HG03575 (cell line): ENCODE measurements around the gene FCHSD2.
"Not testable (repeated sequence)": the region's sequence is repeated elsewhere in the genome, so short reads cannot be mapped to it uniquely, and the experiment has no call there.

Source experiments
- ATAC-seq: cut with Tn5 transposase; IDR thresholded peaks from one replicate; pipeline ENCODE4 v1.9.1; 2021; ENCODE audit not compliant: unreplicated experiment, insufficient number of reproducible peaks, low FRiP score; ENCODE audit errors: extremely low read depth

FCHSD2 gene

DNA sequence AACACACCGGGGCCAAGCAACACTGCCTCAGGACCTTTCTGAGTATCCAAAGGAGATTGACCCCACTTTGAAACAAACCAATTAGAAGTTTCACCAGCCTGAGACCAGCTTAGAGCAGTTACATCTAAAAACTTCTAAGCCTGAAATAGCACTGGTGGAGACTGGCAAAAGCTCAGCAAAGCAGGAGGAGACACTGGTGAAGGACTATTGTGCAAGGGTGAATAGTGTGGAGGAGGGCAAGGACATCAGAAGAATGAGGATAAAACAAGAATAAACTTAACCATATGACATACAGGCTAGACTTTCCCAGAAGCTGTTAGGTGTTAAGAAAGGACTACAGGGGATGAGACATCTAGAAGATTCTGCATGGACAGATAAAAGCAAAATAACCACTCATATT lies 152.4 kb downstream of the FCHSD2 start:
- no peak for ATAC-seq

- ATAC-seq = no peak
Observed at GRCh38 chr11:72988821-72989220, 153.3 kb downstream of the FCHSD2 start.

GRCh38 chr11:72985645-72986044 lies 156.5 kb downstream of the FCHSD2 start:
- no peak for ATAC-seq

GRCh38 chr11:72984453-72985077 lies 157.6 kb downstream of the FCHSD2 start:
- ATAC-seq = no peak

DNA sequence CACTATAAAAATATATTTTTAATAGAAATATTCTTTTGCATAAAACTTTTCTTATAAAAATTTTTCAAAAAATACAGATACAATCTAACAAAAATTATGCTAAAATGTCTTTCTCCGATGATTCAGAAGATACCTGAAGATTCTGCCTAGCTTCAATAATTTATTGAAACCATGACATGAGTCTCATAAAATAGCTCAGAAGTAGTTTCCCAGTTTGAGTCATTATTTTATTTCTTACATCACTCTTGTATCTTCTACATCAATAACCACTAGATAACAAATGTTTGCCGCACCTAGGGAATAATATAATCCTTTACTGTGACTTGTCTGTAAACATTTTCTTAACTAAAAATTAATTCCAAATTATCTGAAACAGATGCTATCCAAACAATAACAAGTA lies 158.6 kb downstream of the FCHSD2 start:
- ATAC-seq = no peak

DNA sequence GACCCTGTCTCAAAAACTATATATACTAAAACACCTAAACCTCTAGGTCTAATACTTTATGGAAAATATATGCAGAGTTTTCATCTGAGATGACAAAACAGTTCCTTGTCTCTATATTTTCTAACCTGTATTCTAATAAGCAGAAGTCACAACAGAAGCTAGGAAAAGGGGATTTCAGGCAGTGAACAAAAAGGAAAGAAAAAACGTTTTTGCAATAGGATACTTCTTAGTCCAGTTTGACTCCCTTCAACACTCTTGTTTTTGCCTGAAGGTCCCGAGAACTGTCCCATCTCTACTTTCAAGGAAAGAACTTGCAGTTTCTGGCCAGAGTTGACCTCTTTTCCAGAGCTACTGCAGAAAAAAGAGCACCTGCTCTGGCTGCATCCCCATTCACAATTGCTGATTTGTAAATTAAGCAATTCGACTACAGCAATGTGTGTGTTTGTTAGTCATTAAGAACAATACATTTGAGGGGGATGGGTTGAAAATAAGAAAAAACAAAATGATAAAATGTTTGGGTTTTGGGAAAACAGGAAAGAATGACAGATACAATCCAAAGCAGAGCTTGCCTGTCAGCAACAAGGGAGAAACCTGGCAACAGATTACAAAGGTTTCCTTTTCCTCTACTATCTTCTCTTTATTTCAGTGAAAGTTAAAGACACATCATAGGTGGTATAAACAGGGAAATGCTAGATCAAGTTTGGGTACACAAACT lies 160.0 kb downstream of the FCHSD2 start:
- no peak for ATAC-seq

GRCh38 chr11:72981080-72981479 lies 161.0 kb downstream of the FCHSD2 start:
- no peak for ATAC-seq

GRCh38 chr11:72977782-72978181 lies 164.3 kb downstream of the FCHSD2 start:
- not testable (repeated sequence) for ATAC-seq

- ATAC-seq = not testable (repeated sequence)
Observed at GRCh38 chr11:72976522-72976892, 165.6 kb downstream of the FCHSD2 start.

DNA sequence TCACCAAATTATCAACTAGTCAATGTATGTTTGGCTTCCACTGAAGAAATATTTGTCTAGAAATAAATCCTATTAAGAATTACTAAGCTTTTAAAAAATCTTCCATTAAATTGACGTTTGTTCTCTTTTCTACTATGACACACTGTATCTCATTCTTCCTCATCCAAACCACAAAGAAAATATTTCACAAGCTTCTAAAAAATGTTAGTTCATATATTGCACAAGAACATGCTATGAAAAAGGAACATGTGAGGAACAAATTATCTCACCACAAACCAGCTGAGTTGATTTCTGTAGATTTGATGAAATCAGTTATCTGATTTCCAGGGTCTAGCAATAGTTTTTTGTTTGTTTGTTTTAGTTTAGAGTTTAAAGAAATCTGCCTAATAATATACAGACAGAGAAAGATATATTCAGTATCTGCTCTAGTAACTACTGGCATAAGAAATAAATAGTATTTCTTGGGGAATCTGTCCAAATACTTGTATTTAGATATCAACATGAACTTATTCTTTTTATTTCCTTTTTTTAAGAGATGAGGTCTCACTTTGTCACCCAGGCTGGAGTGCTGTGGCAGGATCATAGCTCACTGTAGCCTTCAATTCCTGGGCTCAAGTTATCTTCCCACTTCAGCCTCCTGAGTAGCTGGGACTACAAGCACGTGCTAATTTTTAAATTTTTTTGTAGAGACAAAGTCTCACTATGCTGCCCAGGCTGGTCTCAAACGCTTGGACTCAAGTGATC lies 166.2 kb downstream of the FCHSD2 start:
- ATAC-seq = no peak

GRCh38 chr11:72974487-72975205 lies 167.5 kb downstream of the FCHSD2 start:
- ATAC-seq = no peak

DNA sequence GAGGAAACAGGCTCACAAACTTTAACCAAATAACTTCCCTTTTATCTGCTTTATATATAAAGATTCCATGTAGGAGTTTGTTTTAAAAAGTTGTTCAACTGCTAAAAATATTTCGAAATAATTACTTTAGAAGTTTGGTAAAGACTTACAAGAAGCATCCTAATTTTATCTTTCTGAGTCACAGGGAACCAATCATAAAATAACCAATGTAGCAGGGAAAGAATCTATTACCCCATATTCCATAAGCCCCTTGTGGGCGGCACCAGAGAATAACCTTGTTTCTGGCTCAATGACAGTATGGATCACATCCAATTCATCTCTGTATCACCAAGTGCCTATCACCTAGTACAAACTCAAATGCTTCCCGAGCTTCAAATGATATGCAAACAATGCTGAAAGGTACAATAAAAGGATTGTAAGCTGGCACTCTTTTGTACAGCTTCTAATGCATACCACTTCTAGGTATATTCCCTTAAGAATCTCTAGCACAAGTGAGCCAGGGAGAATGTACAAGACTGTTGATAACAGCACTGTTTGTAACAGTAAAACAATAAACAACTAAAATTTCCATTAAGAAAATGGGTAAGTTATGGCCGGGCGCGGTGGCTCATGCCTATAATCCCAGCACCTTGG lies 169.5 kb downstream of the FCHSD2 start:
- no peak for ATAC-seq

- ATAC-seq = no peak
Observed at GRCh38 chr11:72971192-72971967, 170.7 kb downstream of the FCHSD2 start.

DNA sequence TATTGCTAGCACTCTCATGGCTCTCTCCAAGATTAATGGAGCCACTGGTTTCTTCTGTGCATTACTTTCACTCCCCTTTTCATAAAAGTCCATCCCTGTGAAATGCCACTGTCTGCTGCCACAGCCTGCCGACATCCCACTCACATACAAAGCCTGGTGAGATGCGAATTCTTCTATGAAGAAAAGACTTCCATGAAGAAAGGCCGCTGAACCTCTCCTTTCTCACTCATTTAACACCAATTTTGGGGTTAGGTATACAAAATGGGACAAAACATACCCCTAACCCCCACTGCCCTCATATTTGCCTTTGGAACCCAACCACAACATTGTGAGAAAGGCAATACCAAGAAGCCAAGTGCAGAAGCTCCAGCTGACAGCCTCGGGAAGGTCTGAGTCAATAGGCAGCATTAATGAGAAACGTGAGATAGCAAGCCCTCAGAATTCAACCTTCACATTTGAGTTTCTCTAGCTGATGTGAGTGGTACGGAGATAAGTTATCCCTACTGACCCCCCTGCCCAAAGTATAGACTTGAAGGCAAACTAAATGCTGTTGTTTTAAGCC lies 171.5 kb downstream of the FCHSD2 start:
- no peak for ATAC-seq

DNA sequence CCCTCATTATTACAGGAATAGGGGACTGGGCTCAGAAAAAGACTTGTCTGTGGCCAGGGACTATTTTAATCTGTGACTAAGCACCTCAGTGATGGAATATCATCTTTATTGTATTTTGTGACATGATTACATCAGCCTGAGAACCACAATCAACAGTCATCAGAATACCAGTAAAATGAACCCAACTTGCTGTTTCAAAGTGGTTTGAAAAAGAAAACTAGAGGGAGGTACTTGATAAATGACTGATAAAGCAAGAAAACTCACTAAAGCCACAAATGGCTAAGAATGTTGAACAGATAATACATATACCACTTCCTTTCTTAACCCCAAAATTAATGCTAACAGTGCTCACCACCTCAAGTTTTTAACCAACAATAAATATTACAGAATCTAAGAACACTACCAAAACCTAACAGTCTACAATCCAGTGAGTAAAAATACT lies 172.2 kb downstream of the FCHSD2 start:
- peak; percentile 51 for ATAC-seq

DNA sequence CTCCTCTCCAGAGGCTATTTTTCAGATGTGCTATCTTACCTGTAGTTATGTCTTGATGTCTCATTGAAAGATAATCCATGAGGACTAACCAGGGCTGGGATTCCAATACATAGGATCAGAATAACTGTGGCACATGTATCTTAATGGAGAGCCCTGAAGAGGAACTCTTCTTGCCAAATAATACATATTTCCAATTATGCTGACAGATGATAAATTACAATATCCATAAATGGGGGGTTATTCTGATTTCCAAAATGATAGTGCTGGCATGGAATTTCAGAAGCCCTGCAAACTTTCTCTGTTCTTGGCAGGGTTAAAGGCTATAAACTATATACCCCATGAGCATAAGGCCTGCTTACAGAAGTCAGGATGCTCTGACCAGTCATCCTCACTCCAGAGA lies 173.7 kb downstream of the FCHSD2 start:
- no peak for ATAC-seq

DNA sequence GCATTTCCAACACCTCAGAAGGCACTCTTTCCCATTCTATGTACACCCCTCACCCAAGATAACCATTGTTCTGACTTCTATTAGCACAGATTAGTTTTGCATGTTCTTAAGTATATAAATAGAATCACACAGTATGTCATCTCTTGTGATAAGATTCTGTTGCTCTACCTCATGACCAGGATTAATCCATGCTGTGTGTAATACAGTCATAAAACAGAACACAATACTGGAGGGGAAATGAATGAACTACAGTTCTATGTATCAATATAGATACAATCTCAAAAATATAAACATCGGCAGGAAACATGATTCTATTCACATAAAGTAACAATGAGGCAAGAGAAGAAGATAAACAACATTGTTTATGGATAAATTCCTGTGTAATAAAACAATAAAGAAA lies 176.4 kb downstream of the FCHSD2 start:
- ATAC-seq = no peak

DNA sequence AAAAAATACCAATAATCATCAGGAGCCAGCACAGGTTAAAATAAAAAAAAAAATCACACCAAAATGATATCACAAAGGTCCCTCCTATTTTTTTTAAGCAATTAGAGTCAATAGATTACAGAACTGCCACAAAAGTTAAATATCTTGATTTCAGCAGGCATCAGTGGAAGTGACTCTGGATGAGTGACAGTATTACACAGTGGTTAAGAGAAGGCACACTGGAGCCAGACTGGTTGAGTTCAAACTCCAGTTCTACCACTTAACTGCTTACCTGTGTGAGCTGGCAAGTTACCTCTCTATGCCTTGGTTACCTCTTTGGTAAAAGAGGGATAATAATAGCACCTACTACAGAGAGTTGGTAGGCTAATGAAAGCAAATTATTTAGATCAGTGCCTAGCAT lies 179.4 kb downstream of the FCHSD2 start:
- no peak for ATAC-seq
